Glomerular visceral epithelial cell (primary cell): ENCODE measurements around the gene SPTBN1.

ENCODE experiments used
- DNase-seq: peaks from one replicate; pipeline ENCODE4 v3.0.0-alpha.2; 2016; ENCODE audit errors: extremely low spot score

Gene SPTBN1

GRCh38 chr2:54632733-54633692 lies 176.9 kb downstream of the SPTBN1 start:
- DNase-seq = peak; percentile 87

DNA sequence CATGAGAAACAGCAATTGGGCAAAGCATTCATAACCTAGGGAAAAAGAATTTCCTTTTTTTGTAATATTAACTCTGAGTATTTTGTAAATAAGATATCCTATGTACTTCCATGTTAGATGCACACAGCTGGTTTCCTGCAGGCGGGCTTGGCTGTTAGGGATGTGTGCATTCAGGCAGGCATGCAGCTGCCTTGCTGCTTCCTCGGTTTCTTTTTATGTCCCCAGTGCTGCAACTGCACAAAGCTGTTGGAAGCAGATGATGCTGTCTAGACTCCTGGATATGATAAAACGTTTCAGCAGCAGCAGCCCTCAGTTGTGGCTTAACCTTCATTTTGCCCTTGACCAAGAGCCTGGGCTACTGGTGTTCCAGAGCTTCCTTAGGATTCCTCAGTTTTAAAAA lies 177.9 kb downstream of the SPTBN1 start:
- DNase-seq = no peak

- DNase-seq = peak; percentile 92
Observed at GRCh38 chr2:54634564-54635511, 178.7 kb downstream of the SPTBN1 start.

- peak; percentile 45 for DNase-seq
Observed at GRCh38 chr2:54635554-54636152, 179.5 kb downstream of the SPTBN1 start.

DNA sequence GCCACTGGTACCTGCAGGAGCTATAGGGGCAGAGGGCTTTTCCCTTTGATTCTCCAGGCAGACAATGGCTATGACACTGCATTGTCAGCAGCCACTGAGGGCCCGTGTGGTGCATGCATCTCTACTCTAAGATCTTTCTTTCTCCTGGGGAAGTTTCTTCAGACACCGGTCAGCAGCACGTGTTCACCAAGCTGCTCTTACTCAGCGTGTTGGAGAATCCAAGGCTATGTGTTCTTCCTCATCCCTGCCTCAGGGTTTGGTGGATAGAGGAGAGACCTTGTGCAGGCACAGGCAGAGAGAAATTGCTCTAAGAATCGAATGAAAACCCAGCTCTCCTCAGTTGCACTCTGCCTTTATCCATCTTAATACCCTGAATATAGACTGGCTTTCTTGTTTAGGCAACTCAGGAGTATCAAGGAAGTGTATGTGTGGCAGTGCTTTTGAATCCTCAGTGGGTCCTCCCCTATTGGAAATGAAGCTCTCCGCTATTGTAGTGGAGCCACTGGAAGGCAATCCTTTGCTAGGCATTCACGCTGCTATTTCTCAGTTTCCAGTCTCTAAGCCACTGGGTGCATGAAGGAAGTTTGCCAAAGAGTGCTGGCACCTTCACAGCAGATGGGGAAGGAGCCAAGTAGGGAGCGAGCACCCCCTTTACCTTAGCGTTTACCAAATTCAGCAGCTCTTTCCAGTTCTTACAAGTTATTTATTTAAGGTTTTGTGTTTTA lies 180.4 kb downstream of the SPTBN1 start:
- DNase-seq = no peak

- DNase-seq = no peak
Observed at GRCh38 chr2:54638103-54638502, 182.0 kb downstream of the SPTBN1 start.

DNA sequence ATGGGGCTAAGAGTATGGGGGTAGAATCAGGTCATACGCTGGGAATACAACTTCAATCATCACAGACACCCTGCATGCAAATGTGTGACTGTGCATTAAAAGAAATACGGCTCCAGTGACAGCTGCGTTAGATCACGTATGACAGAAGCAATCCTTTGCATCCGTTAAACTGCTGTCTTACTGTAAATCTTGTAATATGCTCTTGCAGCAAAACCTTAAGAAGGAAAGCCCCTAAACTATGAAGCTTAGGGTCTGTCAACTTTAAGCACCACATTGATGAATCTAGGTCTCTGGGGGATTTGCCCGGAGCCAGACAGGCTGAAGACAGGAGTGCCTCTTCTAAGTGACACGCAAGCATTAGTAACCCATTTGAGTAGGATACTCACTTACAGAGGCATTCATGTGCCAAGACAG lies 182.7 kb downstream of the SPTBN1 start:
- DNase-seq = no peak

DNA sequence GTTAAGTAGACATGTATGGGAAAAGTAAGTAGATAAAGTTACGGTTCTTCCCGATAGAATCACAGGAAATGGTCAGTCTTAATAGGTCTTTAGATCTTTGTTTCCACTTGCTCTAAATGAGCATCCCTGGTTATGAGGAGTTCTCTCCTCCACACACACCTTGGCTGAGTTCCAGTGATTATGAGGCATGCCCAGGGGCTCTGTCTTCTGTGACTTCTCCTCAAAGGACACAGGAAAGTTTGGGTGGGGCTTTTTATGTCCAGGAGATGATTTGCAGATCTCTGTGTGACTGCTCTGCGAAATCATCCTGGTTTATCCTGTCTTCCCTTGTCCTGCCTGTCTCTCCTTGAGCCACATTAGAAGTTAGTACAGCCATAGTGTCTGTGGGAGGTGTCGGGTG lies 183.5 kb downstream of the SPTBN1 start:
- peak; percentile 41 for DNase-seq

DNA sequence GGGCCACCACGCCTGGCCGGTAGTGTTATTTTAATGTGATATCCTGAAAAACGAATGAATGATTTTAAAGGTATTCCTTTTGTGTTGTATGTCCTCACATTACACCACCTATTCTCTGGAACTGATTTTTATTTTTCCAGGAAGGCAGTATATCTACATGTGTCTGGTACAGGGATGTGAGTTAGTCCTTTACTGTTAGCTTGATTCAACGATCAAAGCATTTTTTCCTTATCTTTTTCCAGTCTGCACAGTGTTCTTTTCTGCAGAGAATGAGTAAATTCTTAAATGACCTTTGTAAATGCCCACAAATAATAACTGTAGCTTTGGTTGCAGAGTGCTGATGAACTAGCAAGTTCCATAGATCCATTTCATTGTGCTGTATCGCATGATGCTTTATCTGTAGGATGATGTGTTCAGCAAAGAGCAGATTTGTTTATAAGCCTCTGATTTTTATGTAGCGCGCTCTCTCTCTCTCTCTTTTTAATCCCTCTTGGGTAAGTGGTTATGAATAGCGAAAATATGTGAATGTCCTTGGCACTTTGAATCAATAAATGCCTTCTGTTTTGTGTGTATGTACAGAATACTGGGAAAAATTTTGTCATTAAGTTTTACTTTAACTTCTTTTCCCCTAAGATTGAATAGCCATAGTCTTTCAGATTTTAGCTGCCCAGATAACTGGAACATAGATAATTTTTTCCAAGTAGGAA lies 184.9 kb downstream of the SPTBN1 start:
- no peak for DNase-seq

DNA sequence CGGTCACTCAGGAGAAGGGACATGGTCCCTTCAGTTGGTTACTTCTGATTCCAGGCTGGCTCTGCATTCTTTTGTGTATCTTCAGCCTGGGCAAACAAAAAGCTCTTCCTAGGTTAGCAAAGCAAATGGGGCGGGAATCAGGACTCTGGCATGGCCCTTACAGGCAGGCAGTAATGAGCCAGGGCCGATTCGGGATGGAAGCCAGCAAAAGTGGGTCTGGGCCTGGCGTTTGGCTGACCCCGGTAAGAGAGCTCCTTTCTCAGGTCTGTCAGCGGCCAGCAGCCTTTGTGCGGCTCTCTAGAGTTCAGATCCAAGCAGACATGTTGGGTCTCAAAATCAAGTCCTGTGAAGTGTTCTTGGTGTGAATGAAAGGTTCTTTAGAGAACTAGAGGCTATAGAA lies 185.9 kb downstream of the SPTBN1 start:
- no peak for DNase-seq

DNA sequence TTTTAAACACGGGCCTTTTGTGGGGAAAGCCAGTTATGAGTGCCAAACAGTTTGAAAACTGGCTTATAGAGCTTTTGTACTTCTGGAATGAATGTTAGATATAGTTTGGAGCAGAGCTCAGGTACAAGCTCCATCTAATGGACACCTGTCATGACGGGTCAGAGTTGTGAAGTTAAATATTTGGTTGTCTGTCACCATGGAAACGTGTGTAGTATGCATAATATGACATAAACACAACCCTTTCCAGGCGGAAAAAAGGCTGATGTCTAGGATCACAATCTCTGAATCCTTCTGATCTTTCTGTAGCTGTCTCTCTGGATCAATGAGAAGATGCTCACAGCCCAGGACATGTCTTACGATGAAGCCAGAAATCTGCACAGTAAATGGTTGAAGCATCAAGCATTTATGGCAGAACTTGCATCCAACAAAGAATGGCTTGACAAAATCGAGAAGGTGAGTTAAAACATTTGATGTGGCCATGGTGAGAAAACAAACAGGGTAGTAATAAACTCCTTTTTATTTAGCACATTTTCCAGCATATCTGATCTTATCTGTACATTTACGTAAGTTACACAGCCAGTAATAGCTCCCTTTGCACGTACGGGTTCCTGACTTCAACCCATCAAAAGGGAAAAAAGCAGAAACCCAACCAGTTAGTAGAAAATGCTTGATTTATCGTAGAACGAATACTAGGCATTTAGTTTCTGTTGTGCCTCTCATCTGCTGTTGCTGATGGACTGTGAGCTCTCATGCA lies 186.7 kb downstream of the SPTBN1 start:
- no peak for DNase-seq

- no peak for DNase-seq
Observed at GRCh38 chr2:54644236-54644635, 188.1 kb downstream of the SPTBN1 start.

GRCh38 chr2:54646170-54646927 lies 190.2 kb downstream of the SPTBN1 start:
- no peak for DNase-seq

DNA sequence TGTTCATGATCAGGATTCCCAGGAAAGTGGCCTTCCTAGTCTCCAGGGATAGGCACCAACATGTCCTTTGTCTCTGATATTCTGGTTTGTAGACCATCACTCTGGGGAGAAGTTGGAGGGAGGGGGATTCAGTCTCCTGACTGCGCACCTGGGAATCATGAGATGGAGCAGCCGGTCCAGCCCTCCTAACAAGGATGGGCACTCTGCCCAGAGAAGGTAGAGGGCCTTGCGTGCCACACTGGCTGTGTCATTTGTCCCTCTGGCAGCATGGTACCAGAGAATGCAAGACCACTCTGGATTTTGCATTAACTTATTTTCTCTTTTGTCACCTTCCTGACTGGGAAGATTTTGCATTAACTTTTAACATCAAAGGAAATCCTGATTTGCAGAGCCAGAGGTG lies 192.1 kb downstream of the SPTBN1 start:
- no peak for DNase-seq

- DNase-seq = no peak
Observed at GRCh38 chr2:54649191-54649590, 193.1 kb downstream of the SPTBN1 start.

- no peak for DNase-seq
Observed at GRCh38 chr2:54649633-54650032, 193.5 kb downstream of the SPTBN1 start.

DNA sequence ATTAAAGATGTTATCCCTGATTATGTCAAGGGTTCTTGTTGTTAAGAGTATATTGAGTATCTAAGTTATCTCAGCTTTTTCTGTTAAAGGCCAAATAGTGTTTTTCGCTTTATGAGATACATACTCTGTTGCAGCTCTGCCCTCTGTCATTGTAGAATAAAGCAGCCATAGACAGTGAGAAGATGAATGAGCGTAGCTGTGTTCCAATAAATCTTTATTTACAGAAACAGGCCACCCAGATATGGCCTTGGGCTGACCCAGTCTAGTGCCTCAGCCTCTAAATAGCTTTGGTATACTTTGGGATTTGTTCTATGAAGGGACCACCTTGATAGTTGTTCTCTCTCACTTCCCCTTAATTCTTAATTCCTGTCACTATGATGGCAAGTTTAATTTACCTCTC lies 194.5 kb downstream of the SPTBN1 start:
- no peak for DNase-seq

GRCh38 chr2:54651291-54651690 lies 195.2 kb downstream of the SPTBN1 start:
- no peak for DNase-seq

DNA sequence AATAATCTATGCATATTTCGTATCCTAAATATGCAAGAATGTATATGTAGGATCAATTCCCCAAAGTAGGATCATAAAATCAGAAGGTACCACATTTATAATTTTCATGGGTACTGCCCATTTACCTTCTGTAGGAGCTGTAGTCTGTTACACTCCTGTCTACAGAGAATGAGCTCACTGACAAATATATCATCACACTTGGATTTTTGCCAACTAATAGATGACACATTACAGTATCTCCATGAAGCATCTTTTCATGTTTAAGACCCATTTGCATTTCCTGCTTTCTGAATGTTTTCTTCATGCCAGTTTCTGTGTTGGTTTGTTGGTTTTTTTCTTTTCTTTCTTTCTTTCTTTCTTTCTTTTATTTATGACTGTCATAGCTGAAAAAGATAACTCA lies 196.4 kb downstream of the SPTBN1 start:
- peak; percentile 59 for DNase-seq
